Caco-2 (cell line): ENCODE results near the gene ITPR1. TPM values are rescaled to one million over a fixed set of nuclear protein-coding genes. Genes with fewer than 3 reads are reported as not detected.

ENCODE experiments used
- BruUV-seq: library from RNA; stranded (reverse); fragments of 400-500 nt; replicated peaks from 2 replicates; lab custom pipeline; 2021; lab: Mats Ljungman, UMichigan
- CTCF ChIA-PET: fragments of 300-600 bp; sonication (Branson Sonifier 250); formaldehyde crosslinking; loops from one replicate; lab custom pipeline; 2022; ENCODE audit warnings: antibody characterized with exemption; lab: Charles Lee
- POLR2A ChIA-PET: fragments of 300-600 bp; sonication (Branson Sonifier 250); formaldehyde crosslinking; loops from one replicate; lab custom pipeline; 2022; ENCODE audit warnings: antibody characterized with exemption; lab: Charles Lee
- DNase-seq, 2 experiments: peaks; one replicate each; pipeline versions ENCODE4 v3.0.0 to v3.0.0-alpha.2; 2020 to 2022
- H3K27me3 ChIP-seq: replicated peaks from 2 replicates; pipeline ENCODE4 v1.6.0; 2011; ENCODE audit warnings: low read length; ENCODE audit not compliant: control insufficient read depth, insufficient read depth
- H3K36me3 ChIP-seq: 2 replicates; pipeline ENCODE4 v1.5.1; 2011; ENCODE audit warnings: low read length; ENCODE audit not compliant: control insufficient read depth, insufficient read depth
- H3K4me1 ChIP-seq: fragments of 250-450 bp; sonication (Bioruptor Pico); 2 replicates; pipeline ENCODE4 v1.5.1; 2020; ENCODE audit warnings: mild to moderate bottlenecking
- H3K4me3 ChIP-seq: 2 replicates; pipeline ENCODE4 v1.5.1; 2011; ENCODE audit warnings: low read depth, mild to moderate bottlenecking, control low read depth, low read length
- H3K9me3 ChIP-seq: fragments of 250-450 bp; sonication (Bioruptor Pico); 2 replicates; pipeline ENCODE4 v1.5.1; 2020; ENCODE audit warnings: mild to moderate bottlenecking, moderate library complexity
- H3K27ac Mint-ChIP-seq: one replicate; pipeline ENCODE4 v1.8.0; 2022; ENCODE audit warnings: mixed read lengths; ENCODE audit not compliant: unreplicated experiment
- H3K27me3 Mint-ChIP-seq: one replicate; pipeline ENCODE4 v1.8.0; 2022; ENCODE audit warnings: mixed read lengths; ENCODE audit not compliant: insufficient read depth, unreplicated experiment
- H3K36me3 Mint-ChIP-seq: one replicate; pipeline ENCODE4 v1.8.0; 2022; ENCODE audit warnings: mild to moderate bottlenecking, mixed read lengths; ENCODE audit not compliant: insufficient read depth, unreplicated experiment
- H3K4me1 Mint-ChIP-seq: one replicate; pipeline ENCODE4 v1.8.0; 2022; ENCODE audit warnings: low read depth, mixed read lengths; ENCODE audit not compliant: unreplicated experiment
- H3K4me3 Mint-ChIP-seq: one replicate; pipeline ENCODE4 v1.8.0; 2022; ENCODE audit warnings: mild to moderate bottlenecking, moderate library complexity, mixed read lengths; ENCODE audit not compliant: unreplicated experiment
- H3K9me3 Mint-ChIP-seq: one replicate; pipeline ENCODE4 v1.8.0; 2022; ENCODE audit warnings: mixed read lengths; ENCODE audit not compliant: unreplicated experiment
- CTCF ChIP-seq, 2 experiments: fragments of 200-600 bp in 1 of 2; IDR thresholded peaks; 1 replicate in 1 of 2; 2 replicates in 1 of 2; pipeline versions ENCODE4 v1.5.1 to v1.8.0; 2011 to 2022; ENCODE audit warnings: antibody characterized with exemption in 1 of 2, control low read depth in 1 of 2, inconsistent platforms in 1 of 2, low read depth in 1 of 2, low read length in 1 of 2, mild to moderate bottlenecking in 1 of 2, moderate library complexity in 1 of 2; ENCODE audit not compliant: insufficient read depth in 1 of 2, severe bottlenecking in 1 of 2, unreplicated experiment in 1 of 2
- intact Hi-C: fragments of 100-400 bp; cut with micrococcal nuclease; formaldehyde crosslinking; loops from one replicate; pipeline ENCODE4 v1.10.0; 2022; ENCODE audit not compliant: unreplicated experiment
- total RNA-seq: library from RNA; stranded (reverse); gene quantifications from 2 replicates; pipeline ENCODE4 v1.2.3, GENCODE V29; 2022

Gene ITPR1
- total RNA-seq, 1 experiment from 2014 or later = 10.4 TPM

GRCh38 chr3:4808637-4809036 lies 315.5 kb downstream of the ITPR1 start:
- Mint-ChIP-seq H3K4me3 (no peak overlapping the region), H3K4me1 (no peaks in the 10 kb centered on the region), H3K27ac (no peak overlapping the region), H3K36me3 (peaks cover 5% of the 10 kb centered on the region), H3K9me3 (no peaks in the 10 kb centered on the region), H3K27me3 (no peaks in the 10 kb centered on the region)
- Histone ChIP-seq H3K4me1 (peaks cover 14% of the 10 kb centered on the region; the same call in 1 of the 2 replicates), H3K9me3 (no peaks in the 10 kb centered on the region), H3K27me3 (no peaks in the 10 kb centered on the region), H3K36me3 (no peaks in the 10 kb centered on the region), H3K4me3 (no peak overlapping the region)
- ChIA-PET CTCF (no interaction called here), POLR2A (no interaction called here)
- BruUV-seq = no TSS peak
- TF ChIP-seq CTCF (IDR thresholded peaks at IDR 0.05; ENCODE audit: insufficient read depth in 1 of 2, low read depth in 1 of 2, low read length in 1 of 2, severe bottlenecking in 1 of 2, unreplicated experiment in 1 of 2) = no peak
- no peak for DNase-seq
- intact Hi-C loops = no loop called here

- no peak overlapping the region for H3K4me3 Mint-ChIP-seq
- Histone ChIP-seq H3K36me3 (no peaks in the 10 kb centered on the region), H3K27me3 (no peaks in the 10 kb centered on the region), H3K4me1 (peaks cover 14% of the 10 kb centered on the region; the same call in 1 of the 2 replicates), H3K9me3 (no peaks in the 10 kb centered on the region), H3K4me3 (no peak overlapping the region)
- ChIA-PET POLR2A (no interaction called here), CTCF (no interaction called here)
- H3K27ac Mint-ChIP-seq = no peak overlapping the region
- no peaks in the 10 kb centered on the region for H3K9me3 Mint-ChIP-seq
- H3K27me3 Mint-ChIP-seq = no peaks in the 10 kb centered on the region
- no peak for DNase-seq
- TF ChIP-seq CTCF (IDR thresholded peaks at IDR 0.05; ENCODE audit: insufficient read depth in 1 of 2, low read depth in 1 of 2, low read length in 1 of 2, severe bottlenecking in 1 of 2, unreplicated experiment in 1 of 2) = no peak
- intact Hi-C loops = no loop called here
- no peaks in the 10 kb centered on the region for H3K4me1 Mint-ChIP-seq
- BruUV-seq = no TSS peak
- peaks cover 1% of the 10 kb centered on the region for H3K36me3 Mint-ChIP-seq
Measured at GRCh38 chr3:4809922-4810321, 316.8 kb downstream of the ITPR1 start.

- intact Hi-C loops = no loop called here
- Mint-ChIP-seq H3K27me3 (no peaks in the 10 kb centered on the region), H3K36me3 (peaks cover 4% of the 10 kb centered on the region), H3K9me3 (peaks cover 7% of the 10 kb centered on the region), H3K27ac (no peak overlapping the region), H3K4me1 (no peaks in the 10 kb centered on the region), H3K4me3 (no peak overlapping the region)
- CTCF ChIA-PET = no interaction called here
- TF ChIP-seq CTCF (IDR thresholded peaks at IDR 0.05; ENCODE audit: insufficient read depth in 1 of 2, low read depth in 1 of 2, low read length in 1 of 2, severe bottlenecking in 1 of 2, unreplicated experiment in 1 of 2) = no peak
- Histone ChIP-seq H3K36me3 (no peaks in the 10 kb centered on the region), H3K4me1 (peaks cover 14% of the 10 kb centered on the region; the same call in 1 of the 2 replicates), H3K4me3 (no peak overlapping the region), H3K9me3 (no peaks in the 10 kb centered on the region), H3K27me3 (no peaks in the 10 kb centered on the region)
- DNase-seq = no peak
- no TSS peak for BruUV-seq
- POLR2A ChIA-PET = no interaction called here
Measured at GRCh38 chr3:4812591-4812990, 319.4 kb downstream of the ITPR1 start.
